Measurements from ENCODE around the gene ALK.

GRCh38 chr2:29249666-29250253 is 671.6 kb downstream of the ALK start:
- no peak for TF ChIP-seq POLR2AphosphoS5 (IDR thresholded peaks at IDR 0.05; ENCODE audit: low read depth, low read length)
- TF ChIP-seq TAF1 (IDR thresholded peaks at IDR 0.05; ENCODE audit: borderline replicate concordance, insufficient read depth, low read length): no peak
- TF ChIP-seq, protein P1, sequence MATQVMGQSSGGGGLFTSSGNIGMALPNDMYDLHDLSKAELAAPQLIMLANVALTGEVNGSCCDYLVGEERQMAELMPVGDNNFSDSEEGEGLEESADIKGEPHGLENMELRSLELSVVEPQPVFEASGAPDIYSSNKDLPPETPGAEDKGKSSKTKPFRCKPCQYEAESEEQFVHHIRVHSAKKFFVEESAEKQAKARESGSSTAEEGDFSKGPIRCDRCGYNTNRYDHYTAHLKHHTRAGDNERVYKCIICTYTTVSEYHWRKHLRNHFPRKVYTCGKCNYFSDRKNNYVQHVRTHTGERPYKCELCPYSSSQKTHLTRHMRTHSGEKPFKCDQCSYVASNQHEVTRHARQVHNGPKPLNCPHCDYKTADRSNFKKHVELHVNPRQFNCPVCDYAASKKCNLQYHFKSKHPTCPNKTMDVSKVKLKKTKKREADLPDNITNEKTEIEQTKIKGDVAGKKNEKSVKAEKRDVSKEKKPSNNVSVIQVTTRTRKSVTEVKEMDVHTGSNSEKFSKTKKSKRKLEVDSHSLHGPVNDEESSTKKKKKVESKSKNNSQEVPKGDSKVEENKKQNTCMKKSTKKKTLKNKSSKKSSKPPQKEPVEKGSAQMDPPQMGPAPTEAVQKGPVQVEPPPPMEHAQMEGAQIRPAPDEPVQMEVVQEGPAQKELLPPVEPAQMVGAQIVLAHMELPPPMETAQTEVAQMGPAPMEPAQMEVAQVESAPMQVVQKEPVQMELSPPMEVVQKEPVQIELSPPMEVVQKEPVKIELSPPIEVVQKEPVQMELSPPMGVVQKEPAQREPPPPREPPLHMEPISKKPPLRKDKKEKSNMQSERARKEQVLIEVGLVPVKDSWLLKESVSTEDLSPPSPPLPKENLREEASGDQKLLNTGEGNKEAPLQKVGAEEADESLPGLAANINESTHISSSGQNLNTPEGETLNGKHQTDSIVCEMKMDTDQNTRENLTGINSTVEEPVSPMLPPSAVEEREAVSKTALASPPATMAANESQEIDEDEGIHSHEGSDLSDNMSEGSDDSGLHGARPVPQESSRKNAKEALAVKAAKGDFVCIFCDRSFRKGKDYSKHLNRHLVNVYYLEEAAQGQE (IDR thresholded peaks at IDR 0.05; ENCODE audit: insufficient read depth in 1 of 2, low read depth in 2 of 2, low read length in 2 of 2): no peak
- TF ChIP-seq SIN3A (IDR thresholded peaks at IDR 0.05; ENCODE audit: borderline replicate concordance, insufficient read depth, low read length): no peak
